ENCODE measurements around the gene CYTH4.
"Not testable (repeated sequence)": the region's sequence is repeated elsewhere in the genome, so short reads cannot be mapped to it uniquely, and the experiment has no call there.

CYTH4 gene

GRCh38 chr22:37310815-37311595 lies 28.7 kb downstream of the CYTH4 start:
- DNase-seq (ENCODE audit: low read depth) = no peak

GRCh38 chr22:37311761-37312312 lies 29.5 kb downstream of the CYTH4 start:
- no peak for DNase-seq (ENCODE audit: low read depth)

GRCh38 chr22:37312549-37313183 lies 30.4 kb downstream of the CYTH4 start:
- no peak for DNase-seq (ENCODE audit: low read depth)

- no peak for DNase-seq (ENCODE audit: low read depth)
Measured at GRCh38 chr22:37313376-37314314, 31.3 kb downstream of the CYTH4 start.

- no peak for DNase-seq (ENCODE audit: low read depth)
Measured at GRCh38 chr22:37314315-37315074, 32.2 kb downstream of the CYTH4 start.

- no peak for DNase-seq (ENCODE audit: low read depth)
Measured at GRCh38 chr22:37316405-37316804, 34.1 kb downstream of the CYTH4 start.

GRCh38 chr22:37316875-37317371 lies 34.6 kb downstream of the CYTH4 start:
- peak; percentile 54 for DNase-seq (ENCODE audit: low read depth)

GRCh38 chr22:37317698-37318210 lies 35.4 kb downstream of the CYTH4 start:
- DNase-seq (ENCODE audit: low read depth) = no peak

- no peak for DNase-seq (ENCODE audit: low read depth)
Measured at GRCh38 chr22:37318364-37319109, 36.2 kb downstream of the CYTH4 start.

- no peak for DNase-seq (ENCODE audit: low read depth)
Measured at GRCh38 chr22:37319469-37319868, 37.2 kb downstream of the CYTH4 start.

GRCh38 chr22:37320726-37321677 lies 38.7 kb downstream of the CYTH4 start:
- DNase-seq (ENCODE audit: low read depth) = no peak

GRCh38 chr22:37324340-37325038 lies 42.2 kb downstream of the CYTH4 start:
- no peak for DNase-seq (ENCODE audit: low read depth)

- no peak for DNase-seq (ENCODE audit: low read depth)
Measured at GRCh38 chr22:37325039-37325395, 42.7 kb downstream of the CYTH4 start.

GRCh38 chr22:37326726-37327125 lies 44.4 kb downstream of the CYTH4 start:
- DNase-seq (ENCODE audit: low read depth) = no peak

- no peak for DNase-seq (ENCODE audit: low read depth)
Measured at GRCh38 chr22:37328017-37328416, 45.7 kb downstream of the CYTH4 start.

GRCh38 chr22:37328538-37329237 lies 46.4 kb downstream of the CYTH4 start:
- DNase-seq (ENCODE audit: low read depth) = not testable (repeated sequence)

GRCh38 chr22:37329238-37330140 lies 47.2 kb downstream of the CYTH4 start:
- DNase-seq (ENCODE audit: low read depth) = no peak

All from stimulated activated CD8-positive, alpha-beta memory T cell treated with anti-CD3 and anti-CD28 coated beads, Interleukin-12 subunit alpha, Interleukin-12 subunit beta, amount 100 ng/mL, for 1 hour (primary cell).